HEK293T (cell line): ENCODE results near the gene PIK3R4.

Experiments
- CTBP1 ChIP-seq: fragments of 450-650 bp; IDR thresholded peaks from 2 replicates; pipeline ENCODE4 v1.6.1; 2016; ENCODE audit warnings: borderline replicate concordance
- FOXA1 ChIP-seq: fragments of 450-650 bp; IDR thresholded peaks from 2 replicates; pipeline ENCODE4 v1.6.1; 2016; ENCODE audit warnings: mild to moderate bottlenecking
- FOXM1 ChIP-seq: fragments of 450-650 bp; IDR thresholded peaks from 2 replicates; pipeline ENCODE4 v1.6.1; 2017; ENCODE audit warnings: mild to moderate bottlenecking, borderline replicate concordance
- LEF1 ChIP-seq: fragments of 450-650 bp; IDR thresholded peaks from 2 replicates; pipeline ENCODE4 v1.6.1; 2017; ENCODE audit warnings: mild to moderate bottlenecking, borderline replicate concordance
- NFRKB ChIP-seq: fragments of 450-650 bp; IDR thresholded peaks from 2 replicates; pipeline ENCODE4 v1.6.1; 2016; ENCODE audit warnings: mild to moderate bottlenecking, moderate library complexity
- SP1 ChIP-seq: fragments of 450-650 bp; IDR thresholded peaks from 2 replicates; pipeline ENCODE4 v1.6.1; 2017
- TARDBP ChIP-seq: fragments of 450-650 bp; IDR thresholded peaks from 2 replicates; pipeline ENCODE4 v1.6.1; 2016

DNA sequence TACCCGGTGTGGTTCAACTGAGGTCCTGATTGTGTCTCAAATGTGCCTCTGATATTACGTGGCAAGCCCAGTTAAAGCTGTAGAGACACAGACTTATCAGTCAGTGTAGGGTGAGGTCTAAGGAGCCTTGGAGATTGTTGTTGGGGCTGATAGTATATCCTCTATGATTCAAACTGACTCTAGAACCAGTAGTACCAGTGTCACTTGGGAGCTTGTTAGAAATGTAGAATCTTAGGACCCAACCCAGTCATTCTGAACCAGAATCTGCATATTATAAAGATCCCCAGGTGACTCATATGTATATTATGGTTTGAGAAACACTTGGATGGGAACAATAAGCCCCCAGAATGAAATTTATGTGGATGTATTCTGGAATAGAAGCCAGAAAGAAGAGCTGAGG lies 83.5 kb downstream of the PIK3R4 start:
- TF ChIP-seq SP1 (no peak), FOXM1 (no peak), LEF1 (no peak), TARDBP (no peak), NFRKB (no peak), FOXA1 (no peak), CTBP1 (no peak)
